RWPE1 (cell line): ENCODE measurements around the gene FASTKD2.

ENCODE experiments used
- CTCF ChIA-PET: fragments of 350-600 bp; sonication (Branson Sonifier 250); formaldehyde crosslinking; extraction: SDS; loops from one replicate; lab custom pipeline; 2021; lab: Yijun Ruan, JAX
- POLR2A ChIA-PET: fragments of 400-600 bp; formaldehyde crosslinking; extraction: SDS; loops from one replicate; lab custom pipeline; 2020; ENCODE audit warnings: antibody characterized with exemption; ENCODE audit not compliant: low non-redundant PET; lab: Yijun Ruan, JAX
- DNase-seq: peaks from one replicate; pipeline ENCODE4 v3.0.0; 2012; ENCODE audit warnings: low spot score
- H3K27ac ChIP-seq: fragments of 450-650 bp; 2 replicates; pipeline ENCODE4 v1.5.1; 2017
- TF ChIP-seq, protein P1 (sequence below): fragments of 450-650 bp; conservative IDR thresholded peaks from 2 replicates; pipeline ENCODE4 v1.5.1; 2017; ENCODE audit warnings: low read depth, mild to moderate bottlenecking

Gene FASTKD2

DNA sequence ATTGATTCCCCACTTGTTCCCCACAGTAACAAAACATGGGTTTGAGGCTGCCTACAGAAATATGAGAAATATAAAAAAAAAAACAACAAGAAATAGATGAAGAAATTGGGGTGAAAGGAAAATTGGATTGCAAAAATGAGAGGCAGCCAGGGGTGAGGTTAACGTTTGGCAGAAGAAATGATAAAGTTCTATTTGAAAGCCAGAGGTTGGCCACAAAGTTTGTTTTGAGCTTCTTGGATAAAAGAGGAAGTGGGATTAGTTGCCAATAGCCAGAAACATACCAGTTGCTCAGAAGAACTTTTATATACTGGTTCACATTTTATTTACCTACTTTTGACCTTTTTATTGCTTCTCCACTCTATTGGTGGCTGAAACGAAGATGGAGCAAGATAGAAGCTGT, 67.5 kb downstream of the FASTKD2 start:
- ChIA-PET POLR2A (no interaction called here), CTCF (no interaction called here)
- TF ChIP-seq, protein P1, sequence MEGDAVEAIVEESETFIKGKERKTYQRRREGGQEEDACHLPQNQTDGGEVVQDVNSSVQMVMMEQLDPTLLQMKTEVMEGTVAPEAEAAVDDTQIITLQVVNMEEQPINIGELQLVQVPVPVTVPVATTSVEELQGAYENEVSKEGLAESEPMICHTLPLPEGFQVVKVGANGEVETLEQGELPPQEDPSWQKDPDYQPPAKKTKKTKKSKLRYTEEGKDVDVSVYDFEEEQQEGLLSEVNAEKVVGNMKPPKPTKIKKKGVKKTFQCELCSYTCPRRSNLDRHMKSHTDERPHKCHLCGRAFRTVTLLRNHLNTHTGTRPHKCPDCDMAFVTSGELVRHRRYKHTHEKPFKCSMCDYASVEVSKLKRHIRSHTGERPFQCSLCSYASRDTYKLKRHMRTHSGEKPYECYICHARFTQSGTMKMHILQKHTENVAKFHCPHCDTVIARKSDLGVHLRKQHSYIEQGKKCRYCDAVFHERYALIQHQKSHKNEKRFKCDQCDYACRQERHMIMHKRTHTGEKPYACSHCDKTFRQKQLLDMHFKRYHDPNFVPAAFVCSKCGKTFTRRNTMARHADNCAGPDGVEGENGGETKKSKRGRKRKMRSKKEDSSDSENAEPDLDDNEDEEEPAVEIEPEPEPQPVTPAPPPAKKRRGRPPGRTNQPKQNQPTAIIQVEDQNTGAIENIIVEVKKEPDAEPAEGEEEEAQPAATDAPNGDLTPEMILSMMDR: no peak
- DNase-seq: no peak
- H3K27ac ChIP-seq: no peak overlapping the region

DNA sequence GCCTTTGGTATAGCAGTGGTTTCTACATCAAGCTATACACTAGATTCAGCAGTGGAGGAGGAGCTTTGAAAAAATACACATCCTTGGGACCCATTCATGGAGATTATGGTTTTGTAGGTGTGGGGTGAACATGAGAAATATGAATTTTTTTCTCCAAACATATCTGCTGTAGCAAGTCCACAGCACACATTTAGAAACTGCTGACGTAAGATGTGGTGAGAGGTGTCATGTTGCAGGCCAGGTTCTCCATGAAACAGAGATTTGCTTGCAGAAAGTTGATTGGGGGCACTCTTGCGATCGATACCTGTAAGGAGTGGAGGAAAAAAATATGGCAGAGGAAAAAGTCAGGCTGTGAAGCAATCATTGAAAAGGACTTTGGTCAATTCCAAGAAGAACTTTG, 67.9 kb downstream of the FASTKD2 start:
- DNase-seq: no peak
- CTCF ChIA-PET: no interaction called here
- TF ChIP-seq, protein P1: no peak
- POLR2A ChIA-PET: no interaction called here
- no peak overlapping the region for H3K27ac ChIP-seq

DNA sequence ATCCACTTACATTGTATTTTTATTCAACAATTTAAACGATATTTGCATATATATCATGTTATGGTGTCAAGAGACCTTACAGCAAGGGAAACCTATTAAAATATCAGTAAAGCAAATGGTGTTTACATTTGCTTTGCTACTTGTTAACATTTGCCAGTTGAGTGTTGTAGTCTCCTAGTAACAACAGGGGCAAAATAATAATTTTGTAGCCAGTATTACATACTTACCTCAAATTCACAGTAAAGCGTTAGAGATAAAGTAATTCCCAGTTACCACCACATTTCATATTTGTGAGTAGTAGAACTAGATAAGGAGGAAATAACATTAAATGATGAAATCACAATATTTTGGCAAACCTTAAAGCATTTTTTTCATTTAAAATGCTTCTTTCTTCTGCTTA, 71.3 kb downstream of the FASTKD2 start:
- TF ChIP-seq, protein P1: no peak
- no peak for DNase-seq
- ChIA-PET POLR2A (no interaction called here), CTCF (interaction anchor here (0.6 kb wide), 1 partner anchor 124 kb away, joined by 4 read pairs; no protein-coding TSS in a partner anchor)
- no peak overlapping the region for H3K27ac ChIP-seq

DNA sequence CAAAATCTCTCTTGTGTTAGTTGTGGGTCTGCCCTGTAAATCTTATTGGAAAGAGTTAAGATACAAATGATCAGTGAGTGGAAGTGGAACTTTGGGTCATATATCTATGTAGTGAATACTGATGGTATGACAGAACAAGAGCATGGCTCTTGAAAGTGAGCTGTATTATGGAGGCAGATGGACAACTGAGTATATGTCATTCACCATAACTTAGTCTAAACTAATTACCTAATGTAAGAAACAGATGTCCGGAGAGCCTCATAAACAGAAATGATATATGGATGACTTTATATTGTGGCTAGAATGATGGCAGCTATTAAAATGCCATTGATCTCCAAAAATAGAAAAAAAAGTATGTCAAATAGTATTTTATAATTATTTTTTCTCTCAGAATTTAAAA, 72.4 kb downstream of the FASTKD2 start:
- CTCF ChIA-PET: no interaction called here
- POLR2A ChIA-PET: no interaction called here
- DNase-seq: no peak
- TF ChIP-seq, protein P1: no peak
- H3K27ac ChIP-seq: no peak overlapping the region

DNA sequence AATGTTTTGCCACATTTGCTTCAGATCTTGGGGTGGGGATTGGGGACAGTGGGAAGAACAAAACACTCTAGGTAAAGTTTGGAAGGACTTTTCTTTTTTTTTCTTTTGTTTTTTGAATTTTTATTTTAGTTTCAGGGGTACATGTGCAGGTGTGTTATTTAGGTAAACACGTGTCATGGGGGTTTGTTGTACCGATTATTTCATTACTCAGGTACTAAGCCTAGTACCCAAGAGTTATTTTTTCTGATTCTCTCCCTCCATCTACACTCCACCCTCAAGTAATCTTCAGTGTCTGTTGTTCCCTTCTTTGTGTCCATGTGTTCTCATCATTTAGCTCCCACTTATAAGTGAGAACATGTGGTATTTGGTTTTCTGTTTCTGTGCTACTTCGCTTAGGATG, 73.3 kb downstream of the FASTKD2 start:
- no peak overlapping the region for H3K27ac ChIP-seq
- POLR2A ChIA-PET: no interaction called here
- TF ChIP-seq, protein P1: no peak
- no peak for DNase-seq
- CTCF ChIA-PET: interaction anchor here (0.6 to 0.7 kb wide), 2 partner anchors 57 to 180 kb away, joined by 3 to 5 read pairs; no protein-coding TSS in a partner anchor

DNA sequence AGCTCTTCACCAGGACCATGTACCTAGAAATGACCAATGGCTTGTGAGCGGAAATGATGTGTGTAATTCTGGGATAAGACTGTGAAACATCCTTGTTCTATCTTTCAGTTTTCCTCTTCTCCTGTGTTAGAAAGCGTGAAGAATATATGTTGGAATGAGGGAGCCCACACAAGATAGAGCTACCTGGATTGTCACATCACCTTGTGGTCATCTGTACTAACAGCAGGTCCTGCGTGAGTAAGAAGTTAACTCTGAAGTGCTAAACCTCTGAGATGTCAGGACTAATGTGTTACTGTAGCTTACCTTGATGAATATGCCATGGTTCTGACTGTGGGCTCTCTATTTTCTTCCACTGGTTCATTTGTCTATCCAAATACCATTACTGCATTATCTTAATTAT, 75.6 kb downstream of the FASTKD2 start:
- DNase-seq: no peak
- no peak overlapping the region for H3K27ac ChIP-seq
- TF ChIP-seq, protein P1: no peak
- ChIA-PET CTCF (no interaction called here), POLR2A (no interaction called here)
